Endothelial cell of umbilical vein (primary cell): Measurements from ENCODE around the gene TTC13. TPM values are rescaled to one million over a fixed set of nuclear protein-coding genes. Genes with fewer than 3 reads are reported as not detected.

ENCODE experiments used
- BruUV-seq: library from RNA; stranded (reverse); fragments of 400-500 nt; replicated peaks from 2 replicates; lab custom pipeline; 2021; lab: Mats Ljungman, UMichigan
- CTCF ChIA-PET: fragments of 300-600, 350-600 bp; sonication (Branson Sonifier 250); formaldehyde crosslinking; loops from one replicate; lab custom pipeline; 2021; ENCODE audit warnings: antibody characterized with exemption, inconsistent platforms; lab: Charles Lee
- POLR2A ChIA-PET: fragments of 300-600, 350-600 bp; sonication (Branson Sonifier 250); formaldehyde crosslinking; loops from one replicate; lab custom pipeline; 2021; ENCODE audit warnings: antibody characterized with exemption, inconsistent platforms; lab: Charles Lee
- DNase-seq: peaks from one replicate; pipeline ENCODE4 v3.0.0-alpha.2; 2011; ENCODE audit warnings: low read depth, low spot score
- FAIRE-seq: peaks from 2 replicates; lab custom pipeline; 2011; peaks lifted over from hg19 to GRCh38; lab: Jason Lieb, UNC
- H2AFZ ChIP-seq: 2 replicates; pipeline ENCODE4 v1.6.0; 2012; ENCODE audit warnings: low read depth, low read length, control low read depth, inconsistent platforms
- H3K27ac ChIP-seq: 2 replicates; pipeline ENCODE4 v1.5.1; 2011; ENCODE audit warnings: low read depth, mild to moderate bottlenecking, control low read depth, low read length, moderate library complexity; ENCODE audit not compliant: insufficient read depth
- H3K27me3 ChIP-seq, 2 experiments: 2 replicates each; pipeline versions ENCODE4 v1.6.0 to v1.6.1; 2011; ENCODE audit warnings: low read length in 2 of 2, mixed read lengths in 1 of 2; ENCODE audit not compliant: control insufficient read depth in 2 of 2, insufficient read depth in 2 of 2
- H3K36me3 ChIP-seq, 2 experiments: 2 replicates in 1 of 2; 3 replicates in 1 of 2; pipeline ENCODE4 v1.5.1; 2011; ENCODE audit warnings: low read length in 2 of 2, mild to moderate bottlenecking in 1 of 2, moderate library complexity in 1 of 2; ENCODE audit not compliant: control insufficient read depth in 2 of 2, insufficient read depth in 2 of 2; ENCODE audit errors: extremely low read depth in 1 of 2
- H3K4me1 ChIP-seq: 3 replicates; pipeline ENCODE4 v1.5.1; 2011; ENCODE audit warnings: mild to moderate bottlenecking, low read length; ENCODE audit not compliant: control insufficient read depth, insufficient read depth; ENCODE audit errors: extremely low read depth
- H3K4me2 ChIP-seq: 2 replicates; pipeline ENCODE4 v1.6.1; 2011; ENCODE audit warnings: low read length, control low read depth, mixed read lengths; ENCODE audit not compliant: insufficient read depth
- H3K4me3 ChIP-seq, 3 experiments: fragments of 200-600 bp in 1 of 3; sonication (generic), shearing (Covaris generic) in 1 of 3; replicated peaks in 1 of 3; 2 replicates each; pipeline ENCODE4 v1.5.1; 2011 to 2016; ENCODE audit warnings: control low read depth in 3 of 3, low read length in 3 of 3, mild to moderate bottlenecking in 2 of 3, inconsistent platforms in 1 of 3, low read depth in 1 of 3, moderate library complexity in 1 of 3; ENCODE audit not compliant: insufficient read depth in 1 of 3
- H3K79me2 ChIP-seq: 2 replicates; pipeline ENCODE4 v1.6.0; 2012; ENCODE audit warnings: low read length, inconsistent platforms; ENCODE audit not compliant: control insufficient read depth, insufficient read depth
- H3K9ac ChIP-seq: replicated peaks from 2 replicates; pipeline ENCODE3; 2011; ENCODE audit warnings: low read length, control low read depth; ENCODE audit not compliant: insufficient read depth; ENCODE audit errors: extremely low read depth
- H3K9me1 ChIP-seq: replicated peaks from 3 replicates; pipeline ENCODE4 v1.6.0; 2011; ENCODE audit warnings: mild to moderate bottlenecking, low read length; ENCODE audit not compliant: control insufficient read depth, insufficient read depth; ENCODE audit errors: extremely low read depth
- H3K9me3 ChIP-seq: replicated peaks from 2 replicates; pipeline ENCODE4 v1.5.1; 2012; ENCODE audit warnings: low read length, inconsistent platforms; ENCODE audit not compliant: control insufficient read depth, insufficient read depth
- H4K20me1 ChIP-seq: replicated peaks from 2 replicates; pipeline ENCODE3; 2011; ENCODE audit warnings: mild to moderate bottlenecking, low read length; ENCODE audit not compliant: control insufficient read depth, insufficient read depth; ENCODE audit errors: extremely low read depth
- CTCF ChIP-seq, 2 donors: IDR thresholded peaks; 1 replicate in 1 of 2; 2 replicates in 1 of 2; pipeline ENCODE4 v1.5.1; 2011; ENCODE audit warnings: low read length in 2 of 2, mild to moderate bottlenecking in 2 of 2, moderate library complexity in 2 of 2, control low read depth in 1 of 2, inconsistent platforms in 1 of 2, low read depth in 1 of 2; ENCODE audit not compliant: insufficient read depth in 1 of 2; ENCODE audit errors: extremely low read depth in 1 of 2
- EZH2 ChIP-seq: IDR thresholded peaks from 2 replicates; pipeline ENCODE4 v1.6.1; 2012; ENCODE audit warnings: borderline replicate concordance, low read depth, mild to moderate bottlenecking, moderate library complexity, low read length, inconsistent platforms; ENCODE audit not compliant: severe bottlenecking
- FOS ChIP-seq: IDR thresholded peaks from 2 replicates; pipeline ENCODE4 v1.6.1; 2011; ENCODE audit warnings: mild to moderate bottlenecking, low read length, moderate library complexity, borderline replicate concordance; ENCODE audit not compliant: insufficient read depth
- GATA2 ChIP-seq: IDR thresholded peaks from 2 replicates; pipeline ENCODE4 v1.7.0; 2011; ENCODE audit warnings: low read depth, mild to moderate bottlenecking, moderate library complexity, mixed read lengths, low read length; ENCODE audit not compliant: insufficient read length, insufficient read depth
- JUN ChIP-seq: IDR thresholded peaks from 2 replicates; pipeline ENCODE4 v1.6.1; 2011; ENCODE audit warnings: borderline replicate concordance, low read depth; ENCODE audit not compliant: insufficient read length, insufficient read depth
- MAX ChIP-seq: IDR thresholded peaks from 2 replicates; pipeline ENCODE4 v1.6.1; 2011; ENCODE audit not compliant: insufficient read depth, insufficient read length
- MYC ChIP-seq: IDR thresholded peaks from one replicate; pipeline ENCODE4 v1.6.1; 2011; ENCODE audit warnings: mild to moderate bottlenecking, low read depth, low read length
- POLR2A ChIP-seq: IDR thresholded peaks from 2 replicates; pipeline ENCODE4 v1.6.1; 2012; ENCODE audit warnings: low read depth, mild to moderate bottlenecking, control low read depth, low read length
- POLR2AphosphoS5 ChIP-seq: IDR thresholded peaks from 2 replicates; pipeline ENCODE4 v1.6.1; 2012; ENCODE audit warnings: low read depth, mild to moderate bottlenecking, control low read depth, low read length, moderate library complexity; ENCODE audit not compliant: insufficient read depth
- dilution Hi-C: fragments of 300-500 bp; cut with MboI; formaldehyde crosslinking; loops from one replicate; pipeline ENCODE4 v1.15.0; 2019; ENCODE audit warnings: low sequenced_read_pairs; ENCODE audit not compliant: extremely low pct_ligation_motif_present
- intact Hi-C: fragments of 100-400 bp; cut with micrococcal nuclease; formaldehyde crosslinking; loops from one replicate; pipeline ENCODE4 v1.10.0; 2022
- polyA plus RNA-seq, 4 experiments: library from polyadenylated mRNA; depleted of rRNA in 3 of 4; stranded (reverse) in 3 of 4; unstranded in 1 of 4; fragments of >200 nt; gene quantifications; 2 replicates each; pipeline versions ENCODE4 v1.2.1 to v1.2.3, GENCODE V29; 2011 to 2012; ENCODE audit warnings: missing spikeins in 1 of 4
- total RNA-seq: library from RNA; stranded (reverse); gene quantifications from 2 replicates; pipeline ENCODE4 v1.2.3, GENCODE V29; 2021

The TTC13 gene
- total and polyA plus RNA-seq, 2 donors (not counting 3 experiments of a cell fraction or from before 2014, with no cell fraction given), result 8.8 to 23.9 TPM

GRCh38 chr1:230975636-230976035 is 3.0 kb downstream of the TTC13 start:
- BruUV-seq, result no TSS peak
- Histone ChIP-seq H2AFZ (no peak overlapping the region), H3K9me3 (no peaks in the 10 kb centered on the region), H3K4me1 (peaks cover 26% of the 10 kb centered on the region), H3K27ac (no peak overlapping the region), H4K20me1 (no peaks in the 10 kb centered on the region), H3K9ac (no peak overlapping the region), H3K27me3 (no peaks in the 10 kb centered on the region), H3K36me3 (no peaks in the 10 kb centered on the region), H3K79me2 (peaks cover 14% of the 10 kb centered on the region), H3K4me2 (no peak overlapping the region), H3K4me3 (no peak overlapping the region), H3K9me1 (no peaks in the 10 kb centered on the region)
- dilution Hi-C loops (no loop called here), intact Hi-C loops (loop anchor here (5.0 to 10.0 kb wide), 3 partner anchors 362 to 629 kb away; partner anchors contain the start of genes EGLN1, EXOC8 and SPRTN)
- DNase-seq, result no peak
- ChIA-PET CTCF (interaction anchor here (2.2 kb wide), 1 partner anchor 117 kb away, joined by 11 read pairs; no protein-coding TSS in a partner anchor), POLR2A (no interaction called here)
- TF ChIP-seq MAX (no peak), MYC (no peak), POLR2AphosphoS5 (no peak), FOS (no peak), GATA2 (no peak), CTCF (IDR thresholded peaks at IDR 0.05; ENCODE audit: extremely low read depth in 1 of 2, insufficient read depth in 1 of 2, low read depth in 1 of 2, low read length in 2 of 2) (no peak), JUN (no peak), EZH2 (no peak), POLR2A (no peak)
- FAIRE-seq, result no peak
